IPS-11a (cell line): Measurements from ENCODE around the gene PKDCC.
"Not testable (repeated sequence)": the region's sequence is repeated elsewhere in the genome, so short reads cannot be mapped to it uniquely, and the experiment has no call there.

ENCODE experiments used
- H3K4me3 ChIP-seq: one replicate; pipeline ENCODE4 v1.5.1; 2013; ENCODE audit warnings: low read depth, low read length, control low read depth

Gene PKDCC

DNA sequence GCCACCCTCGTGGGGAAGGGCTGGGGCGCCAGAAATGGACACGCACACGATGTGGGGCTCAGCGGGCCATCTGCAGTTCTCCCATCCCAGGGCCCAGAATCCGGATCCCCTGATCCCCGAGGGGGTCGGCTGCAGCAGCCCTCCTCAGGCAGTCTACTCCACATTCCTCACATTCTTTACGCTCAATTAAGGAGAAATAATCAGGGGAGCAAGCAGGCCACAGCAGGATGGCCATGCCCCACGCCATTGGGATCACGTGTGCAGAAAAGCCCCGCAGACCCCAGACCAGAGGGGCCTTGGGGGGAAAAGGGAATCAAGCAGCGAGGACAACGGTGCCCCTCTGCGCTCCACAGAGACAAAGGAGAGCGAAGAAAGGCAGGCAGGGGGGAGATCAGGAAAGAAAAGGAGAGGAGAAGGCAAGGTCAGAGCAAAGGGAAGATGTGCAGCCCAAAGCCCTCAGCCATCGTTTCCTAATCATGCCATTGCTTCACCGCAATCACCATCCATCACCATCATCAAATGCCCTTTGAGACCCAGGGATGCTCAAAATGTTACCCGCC is 17.5 kb upstream of the PKDCC start:
- H3K4me3 ChIP-seq = no peak overlapping the region

DNA sequence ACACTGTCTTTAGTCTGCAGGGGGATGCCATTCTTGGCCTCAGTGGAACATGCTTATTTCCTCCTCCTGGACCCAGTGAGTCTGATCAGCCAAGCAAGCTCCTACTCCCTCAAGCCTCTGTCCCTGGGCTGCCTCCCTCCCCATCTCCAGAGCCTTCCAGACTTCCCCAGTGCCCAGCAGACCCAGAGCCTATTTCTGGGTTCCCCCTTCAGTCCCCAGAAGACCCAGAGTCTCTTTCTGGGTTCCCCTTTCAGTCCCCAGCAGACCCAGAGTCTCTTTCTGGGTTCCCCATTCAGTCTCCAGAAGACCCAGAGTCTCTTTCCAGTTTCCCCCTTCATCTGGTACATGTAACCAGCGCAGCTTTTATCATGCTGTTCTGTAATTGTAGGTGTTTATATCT is 17.0 kb upstream of the PKDCC start:
- no peak overlapping the region for H3K4me3 ChIP-seq

DNA sequence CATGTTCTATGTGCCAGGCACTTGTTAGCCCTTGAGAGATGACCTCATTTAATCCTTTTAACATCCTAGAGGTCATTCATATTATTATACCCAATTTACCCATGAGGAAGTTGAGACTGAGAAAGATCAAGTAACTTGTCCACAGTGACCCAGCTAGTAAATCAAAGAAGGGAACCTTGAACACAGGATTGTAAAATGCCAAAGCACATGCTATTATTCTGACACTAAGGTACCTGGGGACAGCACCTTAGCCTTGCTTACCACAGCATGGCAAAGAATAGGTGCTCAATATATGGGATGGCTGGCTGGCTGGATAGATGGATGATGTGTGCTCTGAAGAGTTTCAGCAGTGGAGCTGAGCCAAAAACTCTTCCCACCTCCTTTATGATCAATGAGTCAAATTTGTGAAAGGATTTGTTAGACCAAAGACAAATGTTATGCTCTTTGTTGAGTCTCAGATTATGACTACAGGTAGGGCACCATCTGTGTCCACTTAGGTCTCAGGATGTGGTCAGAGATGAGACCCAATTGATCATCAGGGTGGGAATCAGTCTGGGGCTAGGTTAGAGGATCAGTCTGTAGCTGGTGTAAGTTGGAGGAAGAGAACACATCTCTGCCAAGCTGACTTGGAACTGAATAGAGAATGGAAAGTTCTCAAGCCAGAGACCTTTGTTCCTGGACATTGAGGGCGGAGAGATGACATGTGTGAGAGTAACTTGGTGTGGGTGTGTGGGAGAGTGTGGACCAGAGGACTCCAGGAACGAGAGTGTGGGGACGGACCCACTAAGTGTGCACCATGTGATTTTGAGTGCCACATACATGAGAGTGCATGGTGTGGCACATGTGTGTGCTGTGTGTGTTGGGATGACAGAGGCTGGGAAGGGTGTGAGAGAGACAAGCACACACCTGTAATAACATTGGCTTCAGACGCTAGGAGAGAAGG is 16.3 kb upstream of the PKDCC start:
- no peak overlapping the region for H3K4me3 ChIP-seq

DNA sequence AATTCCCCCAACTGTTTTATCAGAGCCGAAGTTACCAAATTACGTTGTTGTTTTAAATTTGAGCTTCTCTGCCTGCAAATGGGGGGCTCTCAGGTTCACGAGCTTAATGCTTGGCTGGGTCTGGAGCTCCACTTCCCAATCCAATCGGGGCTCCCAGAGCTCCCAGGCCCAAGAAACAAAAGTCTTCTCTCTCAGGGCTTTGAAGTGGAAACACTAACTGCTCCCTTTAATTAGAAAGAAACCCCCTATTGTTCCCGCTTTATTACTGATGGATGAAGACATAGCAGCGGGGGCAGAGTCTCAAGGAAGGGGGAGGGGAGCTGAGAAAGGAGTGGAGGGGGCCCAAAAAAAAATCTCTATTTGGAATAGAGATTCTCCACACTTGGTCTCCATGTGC is 15.6 kb upstream of the PKDCC start:
- H3K4me3 ChIP-seq = no peak overlapping the region

GRCh38 chr2:42032745-42033144 is 15.1 kb upstream of the PKDCC start:
- no peak overlapping the region for H3K4me3 ChIP-seq

DNA sequence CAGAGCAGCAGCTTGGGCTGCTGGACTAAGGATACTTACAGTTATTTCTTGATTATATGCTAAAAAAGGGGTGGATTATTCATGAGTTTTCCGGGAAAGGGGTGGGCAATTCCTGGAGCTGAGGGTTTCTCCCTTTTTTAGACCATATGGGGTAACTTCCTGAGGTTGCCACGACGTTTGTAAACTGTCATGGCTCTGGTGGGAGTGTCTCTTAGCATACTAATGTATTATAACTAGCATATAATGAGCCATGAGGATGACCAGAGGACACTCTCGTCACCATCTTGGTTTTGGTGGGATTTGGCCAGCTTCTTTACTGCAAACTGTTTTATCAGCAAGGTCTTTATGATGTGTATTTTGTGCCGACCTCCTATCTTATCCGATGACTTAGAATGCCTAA is 13.7 kb upstream of the PKDCC start:
- H3K4me3 ChIP-seq = not testable (repeated sequence)

DNA sequence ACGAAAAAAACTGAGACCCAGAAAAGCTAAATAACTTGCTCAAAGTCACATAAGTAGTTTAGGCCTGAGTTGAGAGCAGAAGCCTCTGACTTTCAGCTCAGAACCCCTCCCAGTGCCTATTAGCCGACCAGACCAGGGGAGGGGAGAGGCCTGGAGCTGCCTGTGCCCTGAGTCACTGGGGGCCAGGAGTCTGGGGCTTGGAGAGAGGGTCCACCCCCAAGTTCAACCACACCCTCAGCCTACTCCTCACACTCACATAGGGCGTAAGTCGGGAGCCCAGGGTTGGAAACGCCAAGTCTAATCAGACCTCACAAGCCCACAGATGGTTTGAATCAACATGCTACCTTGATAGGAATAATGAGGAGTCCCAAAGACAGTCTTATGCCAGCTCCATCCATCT is 12.6 kb upstream of the PKDCC start:
- no peak overlapping the region for H3K4me3 ChIP-seq

DNA sequence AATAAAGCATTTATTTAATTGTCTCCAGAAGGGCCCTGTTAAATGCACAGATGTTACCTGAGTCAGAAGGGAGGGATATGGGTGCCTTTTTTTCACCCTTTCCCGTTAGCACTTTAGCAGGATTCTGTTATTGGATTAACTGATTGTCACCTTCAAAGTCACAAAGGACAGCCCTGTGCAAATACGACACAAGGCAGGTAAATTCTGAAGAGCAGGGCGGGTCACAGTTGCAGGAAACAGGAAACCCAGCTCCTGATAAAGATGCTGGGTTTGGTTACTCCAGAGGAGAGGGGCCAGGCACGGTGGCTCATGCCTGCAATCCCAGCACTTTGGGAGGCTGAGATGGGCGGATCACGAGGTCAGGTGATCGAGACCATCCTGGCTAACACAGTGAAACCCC is 11.4 kb upstream of the PKDCC start:
- H3K4me3 ChIP-seq = no peak overlapping the region

DNA sequence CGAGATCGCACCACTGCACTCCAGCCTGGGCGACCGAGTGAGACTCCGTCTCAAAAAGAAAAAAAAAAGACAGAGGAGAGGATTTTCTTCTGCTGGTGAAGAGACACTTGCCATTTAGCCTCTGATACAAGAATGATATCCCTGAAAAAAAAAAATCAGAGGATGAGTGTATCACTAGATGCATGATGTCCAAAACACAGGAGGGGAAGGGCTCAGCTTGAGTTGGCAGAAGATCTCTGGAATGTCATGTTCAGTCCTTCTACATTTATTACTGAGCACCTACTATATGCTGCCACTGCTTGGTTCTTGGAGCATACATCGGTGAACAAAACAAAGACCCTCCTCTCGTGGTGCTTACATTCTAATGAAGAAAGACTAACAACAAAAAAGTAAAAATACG is 10.9 kb upstream of the PKDCC start:
- H3K4me3 ChIP-seq = no peak overlapping the region

DNA sequence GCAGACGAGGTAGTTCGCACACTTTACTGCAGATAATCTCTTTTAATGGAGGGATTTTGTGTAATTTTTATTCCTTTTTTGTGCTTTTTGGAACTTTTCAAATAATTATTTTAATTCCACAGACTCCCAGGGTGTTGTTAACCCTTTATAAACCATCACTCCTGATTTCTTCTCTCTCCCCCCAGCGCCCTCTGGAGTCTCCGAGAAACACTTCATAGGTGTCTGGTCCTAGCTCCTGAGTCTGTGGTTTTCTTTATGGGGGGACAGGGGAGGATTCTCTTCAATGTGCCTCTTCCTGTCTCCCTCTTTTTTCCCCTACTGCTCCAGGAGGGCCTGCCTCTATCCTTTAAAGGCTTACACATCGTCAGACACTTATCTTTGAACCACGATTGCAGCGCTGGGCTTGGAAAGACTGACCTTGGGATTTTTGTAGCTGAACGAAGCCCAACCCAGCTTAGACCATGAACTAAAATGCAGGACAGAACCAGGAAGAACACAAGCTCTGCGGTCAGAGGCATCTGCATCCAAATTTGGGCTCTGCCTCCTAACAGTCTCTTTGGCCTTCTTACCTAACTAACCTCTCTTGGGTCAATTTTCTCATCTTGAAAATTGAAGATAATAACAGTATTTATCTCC is 7.1 kb upstream of the PKDCC start:
- H3K4me3 ChIP-seq = no peak overlapping the region

GRCh38 chr2:42041377-42042127 is 6.3 kb upstream of the PKDCC start:
- no peak overlapping the region for H3K4me3 ChIP-seq

- H3K4me3 ChIP-seq = no peak overlapping the region
Measured at GRCh38 chr2:42042631-42043355, 5.0 kb upstream of the PKDCC start.

GRCh38 chr2:42043789-42044394 is 3.9 kb upstream of the PKDCC start:
- H3K4me3 ChIP-seq = no peak overlapping the region

DNA sequence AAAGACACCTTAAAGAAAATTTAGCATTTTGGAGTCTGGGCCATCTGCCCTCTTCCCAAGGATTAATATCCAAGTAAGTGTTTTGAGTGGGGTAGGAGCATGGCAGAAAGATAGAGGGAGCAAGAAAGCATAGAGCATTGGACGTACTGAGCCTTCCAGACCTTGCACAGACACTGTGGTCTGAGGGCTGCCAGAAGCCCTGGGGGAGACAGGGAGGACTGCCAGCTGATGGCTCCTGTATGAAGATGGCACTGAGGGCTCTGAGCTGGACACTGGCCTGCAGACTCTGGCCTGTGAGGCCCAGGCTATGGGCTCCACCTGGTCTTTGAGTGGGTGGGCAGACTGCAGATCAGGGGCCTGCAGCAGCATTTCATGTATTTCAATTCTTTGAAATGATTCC is 2.9 kb upstream of the PKDCC start:
- no peak overlapping the region for H3K4me3 ChIP-seq

GRCh38 chr2:42045352-42045751 is 2.5 kb upstream of the PKDCC start:
- H3K4me3 ChIP-seq = no peak overlapping the region

GRCh38 chr2:42045848-42046748 is 1.7 kb upstream of the PKDCC start:
- H3K4me3 ChIP-seq = no peak overlapping the region

DNA sequence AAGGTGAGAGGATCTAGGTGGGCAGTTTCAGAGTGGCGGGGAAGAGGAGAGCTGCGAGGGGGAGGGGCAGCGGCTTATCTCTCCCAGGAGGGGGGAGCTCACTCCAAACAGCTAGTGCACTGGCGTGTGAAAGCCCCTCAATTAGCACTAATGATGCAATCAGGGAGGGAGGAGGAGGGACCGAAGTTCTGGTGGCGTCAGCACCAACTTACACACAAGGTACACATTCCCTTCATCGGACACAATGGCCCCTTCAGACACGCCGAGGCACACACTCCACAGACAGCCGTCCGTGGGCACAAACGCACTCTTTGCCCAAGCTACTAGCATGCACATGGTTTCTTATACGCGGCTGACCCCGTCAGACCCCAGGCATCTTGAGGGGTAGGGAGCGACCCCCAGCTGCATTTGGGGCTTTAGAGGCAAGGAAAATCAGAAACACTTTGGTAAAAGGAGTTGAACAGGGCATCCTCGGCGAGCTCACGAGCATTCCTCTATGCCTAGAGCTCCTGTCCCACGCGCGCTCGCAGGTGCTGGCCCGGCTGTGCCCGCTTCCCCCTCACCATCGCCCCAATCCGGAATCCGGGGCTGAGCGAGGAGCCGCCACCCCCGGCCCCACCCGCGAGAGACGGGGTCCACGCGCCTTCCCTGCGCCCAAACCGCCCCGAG is 868 bp upstream of the PKDCC start:
- H3K4me3 ChIP-seq = peak overlapping the region; percentile 60

DNA sequence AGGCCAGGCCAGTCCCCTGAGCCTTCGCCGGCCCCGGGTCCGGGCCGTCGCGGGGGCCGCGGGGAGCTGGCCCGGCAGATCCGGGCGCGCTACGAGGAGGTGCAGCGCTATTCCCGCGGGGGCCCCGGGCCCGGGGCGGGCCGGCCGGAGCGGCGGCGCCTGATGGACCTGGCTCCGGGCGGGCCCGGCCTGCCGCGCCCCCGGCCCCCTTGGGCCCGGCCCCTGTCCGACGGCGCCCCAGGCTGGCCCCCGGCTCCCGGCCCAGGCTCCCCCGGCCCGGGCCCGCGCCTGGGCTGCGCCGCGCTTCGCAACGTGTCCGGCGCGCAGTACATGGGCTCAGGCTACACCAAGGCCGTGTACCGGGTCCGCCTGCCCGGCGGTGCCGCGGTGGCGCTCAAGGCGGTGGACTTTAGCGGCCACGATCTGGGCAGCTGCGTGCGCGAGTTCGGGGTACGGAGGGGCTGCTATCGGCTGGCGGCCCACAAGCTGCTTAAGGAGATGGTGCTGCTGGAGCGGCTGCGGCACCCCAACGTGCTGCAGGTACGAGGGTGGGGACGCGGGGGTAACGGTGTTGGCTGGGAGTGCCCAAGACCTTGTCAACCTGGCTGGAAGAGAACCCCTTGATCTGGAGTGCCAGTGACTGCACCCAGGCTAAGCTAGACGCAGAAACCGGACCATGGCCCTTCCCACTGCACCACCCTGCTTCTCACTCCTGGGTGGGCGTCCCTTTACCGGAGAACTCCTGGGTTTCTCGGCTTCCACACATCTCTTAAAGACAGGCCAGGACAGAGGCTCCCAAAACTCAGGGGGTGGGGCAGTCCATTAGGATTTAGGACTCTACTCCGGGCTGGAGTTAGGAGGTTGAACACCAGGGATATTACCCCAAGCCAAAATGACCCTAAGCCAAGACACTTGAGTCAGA is 739 bp downstream of the PKDCC start:
- H3K4me3 ChIP-seq = peak overlapping the region; percentile 76
